ENCODE measurements around the gene IMMT. TPM values are rescaled to one million over a fixed set of nuclear protein-coding genes. Genes with fewer than 3 reads are reported as not detected.
"Not testable (repeated sequence)": the region's sequence is repeated elsewhere in the genome, so short reads cannot be mapped to it uniquely, and the experiment has no call there.

IMMT gene
- total and polyA plus RNA-seq, 8 donors: 66.8 to 94.1 (median 82.6) TPM

DNA sequence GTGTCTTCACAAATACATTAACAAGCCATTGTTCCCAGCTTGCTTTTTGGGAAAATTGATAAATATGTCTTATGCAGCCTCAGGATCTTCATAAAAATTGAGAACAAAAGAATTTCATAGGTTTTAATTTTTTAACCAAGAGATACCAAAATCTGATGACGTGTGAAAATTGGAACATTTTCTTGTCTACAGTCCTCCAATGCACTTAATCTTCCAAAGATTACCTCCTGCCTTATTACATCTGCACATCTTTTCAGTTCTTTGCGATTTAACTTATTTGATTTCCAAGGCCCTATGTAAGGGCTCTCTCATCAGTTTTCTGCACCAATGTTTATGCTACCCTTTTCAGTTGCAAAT, 7.1 kb upstream of the IMMT start:
- TF ChIP-seq, protein P1, sequence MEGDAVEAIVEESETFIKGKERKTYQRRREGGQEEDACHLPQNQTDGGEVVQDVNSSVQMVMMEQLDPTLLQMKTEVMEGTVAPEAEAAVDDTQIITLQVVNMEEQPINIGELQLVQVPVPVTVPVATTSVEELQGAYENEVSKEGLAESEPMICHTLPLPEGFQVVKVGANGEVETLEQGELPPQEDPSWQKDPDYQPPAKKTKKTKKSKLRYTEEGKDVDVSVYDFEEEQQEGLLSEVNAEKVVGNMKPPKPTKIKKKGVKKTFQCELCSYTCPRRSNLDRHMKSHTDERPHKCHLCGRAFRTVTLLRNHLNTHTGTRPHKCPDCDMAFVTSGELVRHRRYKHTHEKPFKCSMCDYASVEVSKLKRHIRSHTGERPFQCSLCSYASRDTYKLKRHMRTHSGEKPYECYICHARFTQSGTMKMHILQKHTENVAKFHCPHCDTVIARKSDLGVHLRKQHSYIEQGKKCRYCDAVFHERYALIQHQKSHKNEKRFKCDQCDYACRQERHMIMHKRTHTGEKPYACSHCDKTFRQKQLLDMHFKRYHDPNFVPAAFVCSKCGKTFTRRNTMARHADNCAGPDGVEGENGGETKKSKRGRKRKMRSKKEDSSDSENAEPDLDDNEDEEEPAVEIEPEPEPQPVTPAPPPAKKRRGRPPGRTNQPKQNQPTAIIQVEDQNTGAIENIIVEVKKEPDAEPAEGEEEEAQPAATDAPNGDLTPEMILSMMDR (IDR thresholded peaks at IDR 0.05): no peak
- no peaks in the 10 kb centered on the region for H3K9me3 ChIP-seq
- no peak overlapping the region for H3K27ac ChIP-seq
- DNase-seq (no peak), ATAC-seq (no peak)
- peaks cover 0 to 16% of the 10 kb centered on the region in 2 donors for H3K36me3 ChIP-seq
- peaks cover 0 to 18% of the 10 kb centered on the region in 2 donors for H3K4me1 ChIP-seq
- H3K4me3 ChIP-seq: no peak overlapping the region
- H3K27me3 ChIP-seq: no peaks in the 10 kb centered on the region
- intact Hi-C loops (cut with DNase I): no loop called here

DNA sequence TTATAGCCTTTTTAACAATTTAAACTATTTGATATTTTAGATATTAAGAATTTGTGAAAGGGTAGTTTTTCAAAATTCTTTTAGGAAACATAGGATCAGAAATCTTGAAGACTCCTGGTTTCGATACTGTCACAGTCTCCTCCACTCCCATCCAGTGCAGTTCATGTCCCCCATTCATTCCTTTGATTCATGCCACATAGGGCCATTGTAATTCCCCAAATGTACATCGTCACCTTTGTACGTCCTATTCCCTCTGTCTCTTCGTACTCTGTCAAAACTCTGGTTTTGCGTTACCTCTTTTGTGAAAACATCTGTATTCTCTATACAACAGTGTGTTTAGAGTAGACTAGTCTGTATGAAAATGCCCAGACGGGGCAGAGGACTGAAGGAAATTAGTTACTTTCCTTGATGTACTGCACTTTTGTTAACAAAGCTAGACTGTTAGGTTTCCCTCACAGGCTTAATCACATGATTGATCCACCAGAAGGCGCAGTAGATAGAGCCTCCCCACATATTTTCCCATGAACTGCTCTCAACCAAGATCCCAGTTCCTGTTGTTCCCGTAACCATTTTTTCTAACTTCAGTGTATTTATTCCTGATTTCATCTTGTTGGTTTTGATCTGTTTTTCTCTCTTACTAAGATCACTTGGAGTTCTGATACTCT, 6.5 kb upstream of the IMMT start:
- Histone ChIP-seq H3K9me3 (no peaks in the 10 kb centered on the region), H3K36me3 (peaks cover 0 to 11% of the 10 kb centered on the region in 2 donors), H3K27me3 (no peaks in the 10 kb centered on the region), H3K4me3 (no peak overlapping the region), H3K4me1 (peaks cover 0 to 18% of the 10 kb centered on the region in 2 donors), H3K27ac (no peak overlapping the region)
- TF ChIP-seq, protein P1 (IDR thresholded peaks at IDR 0.05): no peak
- DNase-seq: no peak
- intact Hi-C loops (cut with DNase I): no loop called here
- no peak for ATAC-seq

DNA sequence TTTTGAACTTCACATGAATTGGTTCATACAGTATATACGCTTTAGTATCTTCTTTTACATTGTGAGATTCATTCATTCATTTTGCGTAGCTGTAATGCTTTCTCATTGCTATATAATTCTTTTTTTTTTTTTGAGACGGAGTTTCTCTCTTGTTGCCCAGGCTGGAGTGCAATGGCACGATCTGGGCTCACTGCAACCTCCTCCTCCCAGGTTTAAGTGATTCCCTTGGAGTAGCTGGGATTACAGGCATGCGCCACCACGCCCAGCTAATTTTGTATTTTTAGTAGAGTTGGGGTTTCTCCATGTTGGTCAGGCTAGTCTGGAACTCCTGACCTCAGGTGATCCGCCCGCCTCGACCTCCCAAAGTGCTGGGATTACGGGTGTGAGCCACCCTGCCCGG, 5.3 kb upstream of the IMMT start:
- H3K27me3 ChIP-seq; H3K27ac ChIP-seq; ATAC-seq; intact Hi-C loops (cut with DNase I); H3K9me3 ChIP-seq; DNase-seq; H3K36me3 ChIP-seq: not testable (repeated sequence)
- Histone ChIP-seq H3K4me1 (peaks cover 5 to 25% of the 10 kb centered on the region in 2 donors), H3K4me3 (peak overlapping the region in 1 of 2 donors; percentile 67)

DNA sequence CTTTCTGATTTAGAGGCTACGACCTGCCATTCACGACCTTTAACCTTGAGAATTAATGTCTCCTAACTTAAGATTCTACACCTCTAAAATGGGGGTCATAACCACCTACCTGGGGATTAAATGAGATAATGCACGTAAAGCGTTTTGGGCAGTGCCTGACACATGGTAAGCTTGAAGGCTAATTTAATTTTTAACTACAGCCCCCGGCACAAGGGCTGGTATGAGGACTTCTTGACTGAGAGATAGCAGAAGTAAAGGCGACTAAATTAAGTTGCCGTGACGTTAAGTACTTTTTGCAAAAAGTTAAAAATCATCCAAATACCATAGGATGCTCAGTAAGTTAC, 4.5 kb upstream of the IMMT start:
- no peaks in the 10 kb centered on the region for H3K9me3 ChIP-seq
- peaks cover 5 to 25% of the 10 kb centered on the region in 2 donors for H3K4me1 ChIP-seq
- H3K27me3 ChIP-seq: no peaks in the 10 kb centered on the region
- H3K4me3 ChIP-seq: peak overlapping the region; percentile 67 to 90
- H3K36me3 ChIP-seq: no peaks in the 10 kb centered on the region
- ATAC-seq (no peak), DNase-seq (no peak)
- intact Hi-C loops (cut with DNase I): no loop called here
- H3K27ac ChIP-seq: peak overlapping the region; percentile 75 to 86
- TF ChIP-seq, protein P1 (IDR thresholded peaks at IDR 0.05): no peak

DNA sequence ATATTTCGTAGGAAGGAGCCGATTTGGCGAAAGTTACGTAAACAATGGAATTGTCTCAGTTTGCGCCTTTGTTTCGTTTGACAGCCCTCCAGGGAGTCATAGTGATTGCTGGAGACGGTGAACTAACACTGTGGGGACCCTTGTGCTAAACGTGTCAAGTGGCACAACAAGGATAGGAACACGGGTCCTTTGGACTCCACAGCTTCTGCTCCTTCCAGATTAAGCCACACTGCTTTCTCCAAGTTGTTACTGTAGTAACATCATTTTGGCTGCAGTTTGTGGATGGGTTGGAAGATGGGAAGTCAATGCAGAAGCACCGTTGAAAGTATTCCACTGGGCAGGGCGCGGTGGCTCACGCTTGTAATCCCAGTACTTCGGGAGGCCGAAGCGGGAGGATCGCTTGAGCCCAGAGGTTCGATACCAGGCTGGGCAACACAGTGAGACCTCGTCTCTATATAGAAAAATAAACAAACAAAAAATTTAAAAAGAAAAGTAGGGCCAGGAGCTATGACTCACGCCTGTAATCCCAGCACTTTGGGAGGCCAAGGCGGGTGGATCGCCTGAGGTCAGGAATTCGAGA, 636 bp upstream of the IMMT start:
- ATAC-seq (no peak), DNase-seq (peak in 1 of 4 donors; percentile 67)
- H3K27ac ChIP-seq: peak overlapping the region; percentile 97 to 99
- TF ChIP-seq, protein P1 (IDR thresholded peaks at IDR 0.05): no peak
- H3K4me1 ChIP-seq: peaks cover 18 to 44% of the 10 kb centered on the region in 2 donors
- H3K36me3 ChIP-seq: no peaks in the 10 kb centered on the region
- no peaks in the 10 kb centered on the region for H3K9me3 ChIP-seq
- H3K4me3 ChIP-seq: peak overlapping the region; percentile 75 to 99
- intact Hi-C loops (cut with DNase I): no loop called here
- no peaks in the 10 kb centered on the region for H3K27me3 ChIP-seq

DNA sequence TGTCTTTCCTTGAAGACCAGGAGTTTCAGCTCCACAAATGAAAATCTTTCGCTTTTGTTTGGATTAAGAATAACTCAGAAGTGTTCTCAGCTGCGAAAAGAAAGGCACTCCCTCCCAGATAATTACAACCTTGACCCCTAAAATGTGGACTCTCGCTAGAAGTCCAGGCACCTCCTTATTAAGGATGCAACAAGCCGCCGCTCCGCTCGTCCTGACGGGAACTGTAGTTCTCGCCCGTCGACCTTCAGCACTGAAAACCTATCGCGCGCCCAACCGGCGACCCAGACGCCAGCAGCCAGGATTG, 559 bp downstream of the IMMT start:
- H3K4me1 ChIP-seq: peaks cover 18 to 45% of the 10 kb centered on the region in 2 donors
- H3K4me3 ChIP-seq: peak overlapping the region; percentile 75 to 99
- H3K27ac ChIP-seq: peak overlapping the region; percentile 97 to 99
- no peaks in the 10 kb centered on the region for H3K9me3 ChIP-seq
- DNase-seq: peak in 1 of 4 donors; percentile 96
- ATAC-seq: no peak
- H3K36me3 ChIP-seq: no peaks in the 10 kb centered on the region
- TF ChIP-seq, protein P1 (IDR thresholded peaks at IDR 0.05): no peak
- no peaks in the 10 kb centered on the region for H3K27me3 ChIP-seq
- intact Hi-C loops (cut with DNase I): no loop called here

Measured in left lung (tissue), 10 donors.